Measurements from ENCODE around the gene HSPA1L. TPM values are rescaled to one million over a fixed set of nuclear protein-coding genes. Genes with fewer than 3 reads are reported as not detected.

HSPA1L gene
- total RNA-seq, 1 experiment from 2014 or later = 0.86 TPM

GRCh38 chr6:31768363-31769257, 46.5 kb downstream of the HSPA1L start:
- Mint-ChIP-seq H3K4me3 (ENCODE audit: unreplicated experiment) (no peak overlapping the region), H3K4me1 (ENCODE audit: low read depth, unreplicated experiment) (peaks cover 12% of the 10 kb centered on the region), H3K27ac (ENCODE audit: unreplicated experiment) (no peak overlapping the region), H3K27me3 (ENCODE audit: insufficient read depth, unreplicated experiment) (no peaks in the 10 kb centered on the region), H3K36me3 (ENCODE audit: insufficient read depth, unreplicated experiment) (peaks cover 5% of the 10 kb centered on the region), H3K9me3 (ENCODE audit: unreplicated experiment) (no peaks in the 10 kb centered on the region)
- Histone ChIP-seq H3K4me1 (peaks cover 15% of the 10 kb centered on the region), H3K27me3 (replicated peaks; ENCODE audit: control insufficient read depth, insufficient read depth, low read length) (no peaks in the 10 kb centered on the region), H3K4me3 (ENCODE audit: low read depth, low read length) (no peak overlapping the region), H3K36me3 (ENCODE audit: control insufficient read depth, insufficient read depth, low read length) (0 out of 2 replicates have a peak, but pooled peaks cover 1% of the 10 kb centered on the region), H3K9me3 (no peaks in the 10 kb centered on the region)
- no TSS peak for BruUV-seq (replicated peaks)
- ChIA-PET CTCF (interaction anchor here (1.3 to 2.5 kb wide), 5 partner anchors 23 to 88 kb away, joined by 4 to 32 read pairs (median 14); partner anchors contain the start of genes DDAH2, LY6G5C and MSH5), POLR2A (interaction anchor here (1.3 to 1.8 kb wide), 3 partner anchors 28 to 39 kb away, joined by 6 to 10 read pairs (median 8); partner anchors contain the start of genes DDAH2 and MSH5)
- no peak for TF ChIP-seq CTCF (IDR thresholded peaks at IDR 0.05; ENCODE audit: insufficient read depth in 1 of 2, low read depth in 1 of 2, low read length in 1 of 2, severe bottlenecking in 1 of 2, unreplicated experiment in 1 of 2)
- DNase-seq = no peak
- intact Hi-C loops (cut with micrococcal nuclease; ENCODE audit: unreplicated experiment) = loop anchor here (1.0 kb wide), 3 partner anchors 39 to 95 kb away; partner anchors contain the start of gene DDAH2

GRCh38 chr6:31767096-31767645, 47.9 kb downstream of the HSPA1L start:
- Histone ChIP-seq H3K4me1 (peaks cover 14% of the 10 kb centered on the region), H3K9me3 (no peaks in the 10 kb centered on the region), H3K4me3 (ENCODE audit: low read depth, low read length) (no peak overlapping the region), H3K27me3 (replicated peaks; ENCODE audit: control insufficient read depth, insufficient read depth, low read length) (no peaks in the 10 kb centered on the region), H3K36me3 (ENCODE audit: control insufficient read depth, insufficient read depth, low read length) (0 out of 2 replicates have a peak, but pooled peaks cover 1% of the 10 kb centered on the region)
- H3K9me3 Mint-ChIP-seq (ENCODE audit: unreplicated experiment) = no peaks in the 10 kb centered on the region
- no peak overlapping the region for H3K27ac Mint-ChIP-seq (ENCODE audit: unreplicated experiment)
- peaks cover 9% of the 10 kb centered on the region for H3K36me3 Mint-ChIP-seq (ENCODE audit: insufficient read depth, unreplicated experiment)
- H3K4me1 Mint-ChIP-seq (ENCODE audit: low read depth, unreplicated experiment) = peaks cover 18% of the 10 kb centered on the region
- POLR2A ChIA-PET = no interaction called here
- DNase-seq = no peak
- H3K27me3 Mint-ChIP-seq (ENCODE audit: insufficient read depth, unreplicated experiment) = no peaks in the 10 kb centered on the region
- no peak for TF ChIP-seq CTCF (IDR thresholded peaks at IDR 0.05; ENCODE audit: insufficient read depth in 1 of 2, low read depth in 1 of 2, low read length in 1 of 2, severe bottlenecking in 1 of 2, unreplicated experiment in 1 of 2)
- intact Hi-C loops (cut with micrococcal nuclease; ENCODE audit: unreplicated experiment) = no loop called here
- H3K4me3 Mint-ChIP-seq (ENCODE audit: unreplicated experiment) = no peak overlapping the region
- CTCF ChIA-PET = interaction anchor here (0.7 kb wide), 2 partner anchors 18 to 80 kb away, joined by 6 to 8 read pairs; no protein-coding TSS in a partner anchor
- no TSS peak for BruUV-seq (replicated peaks)
